Effector memory CD4-positive, alpha-beta T cell (primary cell): ENCODE measurements around the gene DNALI1.
"Not testable (repeated sequence)": the region's sequence is repeated elsewhere in the genome, so short reads cannot be mapped to it uniquely, and the experiment has no call there.

Experiments used
- DNase-seq, 3 donors: peaks; one replicate each; pipeline ENCODE4 v3.0.0-alpha.2; 2020
- H3K27ac ChIP-seq: 2 replicates; pipeline ENCODE4 v1.7.0; 2013; ENCODE audit warnings: mild to moderate bottlenecking, low read length, moderate library complexity; ENCODE audit not compliant: insufficient read depth, poor library complexity, severe bottlenecking
- H3K27me3 ChIP-seq: replicated peaks from 2 replicates; pipeline ENCODE4 v1.7.0; 2013; ENCODE audit warnings: mild to moderate bottlenecking, low read length; ENCODE audit not compliant: insufficient read depth, control insufficient read depth, poor library complexity, severe bottlenecking
- H3K36me3 ChIP-seq: 2 replicates; pipeline ENCODE4 v1.7.0; 2013; ENCODE audit warnings: mild to moderate bottlenecking, low read length, moderate library complexity; ENCODE audit not compliant: control insufficient read depth, insufficient read depth
- H3K4me1 ChIP-seq: 2 replicates; pipeline ENCODE4 v1.7.0; 2013; ENCODE audit warnings: low read length, mild to moderate bottlenecking; ENCODE audit not compliant: control insufficient read depth, insufficient read depth, poor library complexity, severe bottlenecking
- H3K4me3 ChIP-seq: 2 replicates; pipeline ENCODE4 v1.7.0; 2013; ENCODE audit warnings: low read length, low read depth, mild to moderate bottlenecking; ENCODE audit not compliant: insufficient read depth, poor library complexity, severe bottlenecking
- H3K9me3 ChIP-seq: 2 replicates; pipeline ENCODE4 v1.7.0; 2013; ENCODE audit warnings: mild to moderate bottlenecking, low read length, moderate library complexity; ENCODE audit not compliant: control insufficient read depth
- total RNA-seq, 3 donors: gene quantifications; one replicate each; lab custom pipeline; 2026; lab: John Stamatoyannopoulos, UW

The DNALI1 gene
- 0 to 0.39 (median 0.26) reads per million in 3 donors for total RNA-seq

- Histone ChIP-seq H3K9me3 (no peaks in the 10 kb centered on the region), H3K4me3 (no peak within 1 kb of the TSS), H3K27ac (no peak within 1 kb of the TSS), H3K4me1 (peaks cover 12% of the 10 kb centered on the region), H3K27me3 (no peaks in the 10 kb centered on the region), H3K36me3 (no peaks in the 10 kb centered on the region)
- no peak for DNase-seq
Observed at GRCh38 chr1:37556712-37557196, at the start of gene DNALI1. TSS of gene DNALI1 (plus strand) at chr1:37556940. CDS start at chr1:37556995, 55 bp downstream.

- no peak for DNase-seq
- H3K4me3 ChIP-seq, result no peak overlapping the region
- H3K4me1 ChIP-seq, result peaks cover 6% of the 10 kb centered on the region
- no peaks in the 10 kb centered on the region for H3K9me3 ChIP-seq
- H3K27me3 ChIP-seq, result no peaks in the 10 kb centered on the region
- peaks cover 42% of the 10 kb centered on the region for H3K36me3 ChIP-seq
- no peak overlapping the region for H3K27ac ChIP-seq
Observed at GRCh38 chr1:37509181-37509580, 47.6 kb upstream of the DNALI1 start.

DNA sequence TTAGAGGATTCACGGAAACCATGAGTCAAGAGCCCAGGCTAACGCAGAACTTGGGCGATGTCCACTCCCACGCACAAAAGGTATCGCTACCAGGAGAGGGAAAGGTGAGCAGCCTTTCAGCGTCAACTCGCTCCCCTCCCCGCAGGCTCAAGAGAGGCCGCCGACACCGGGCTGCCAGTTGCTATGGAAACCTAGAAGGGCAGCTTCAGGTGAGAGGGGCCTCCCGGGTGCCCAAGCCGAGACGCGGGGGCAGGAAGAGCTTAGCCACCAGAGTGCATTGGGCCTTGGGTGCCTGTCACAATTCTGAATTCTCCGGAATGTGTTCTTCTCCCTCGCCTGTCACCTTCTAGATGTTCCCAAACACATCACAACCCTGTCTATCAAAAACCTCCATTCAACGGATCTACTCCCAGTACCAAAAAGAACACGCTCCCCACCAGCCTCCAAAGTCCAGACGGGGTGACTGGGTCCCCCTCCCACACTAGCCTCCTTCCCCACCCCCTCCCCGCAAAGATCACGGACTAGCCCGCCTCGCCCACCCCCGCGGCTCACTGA is 42.9 kb upstream of the DNALI1 start:
- peak; percentile 22 to 39 (median 25) for DNase-seq
- H3K27ac ChIP-seq, result peak overlapping the region; percentile 83
- peaks cover 15% of the 10 kb centered on the region for H3K36me3 ChIP-seq
- H3K9me3 ChIP-seq, result no peaks in the 10 kb centered on the region
- peaks cover 10% of the 10 kb centered on the region for H3K4me1 ChIP-seq
- peak overlapping the region; percentile 71 for H3K4me3 ChIP-seq
- no peaks in the 10 kb centered on the region for H3K27me3 ChIP-seq

DNA sequence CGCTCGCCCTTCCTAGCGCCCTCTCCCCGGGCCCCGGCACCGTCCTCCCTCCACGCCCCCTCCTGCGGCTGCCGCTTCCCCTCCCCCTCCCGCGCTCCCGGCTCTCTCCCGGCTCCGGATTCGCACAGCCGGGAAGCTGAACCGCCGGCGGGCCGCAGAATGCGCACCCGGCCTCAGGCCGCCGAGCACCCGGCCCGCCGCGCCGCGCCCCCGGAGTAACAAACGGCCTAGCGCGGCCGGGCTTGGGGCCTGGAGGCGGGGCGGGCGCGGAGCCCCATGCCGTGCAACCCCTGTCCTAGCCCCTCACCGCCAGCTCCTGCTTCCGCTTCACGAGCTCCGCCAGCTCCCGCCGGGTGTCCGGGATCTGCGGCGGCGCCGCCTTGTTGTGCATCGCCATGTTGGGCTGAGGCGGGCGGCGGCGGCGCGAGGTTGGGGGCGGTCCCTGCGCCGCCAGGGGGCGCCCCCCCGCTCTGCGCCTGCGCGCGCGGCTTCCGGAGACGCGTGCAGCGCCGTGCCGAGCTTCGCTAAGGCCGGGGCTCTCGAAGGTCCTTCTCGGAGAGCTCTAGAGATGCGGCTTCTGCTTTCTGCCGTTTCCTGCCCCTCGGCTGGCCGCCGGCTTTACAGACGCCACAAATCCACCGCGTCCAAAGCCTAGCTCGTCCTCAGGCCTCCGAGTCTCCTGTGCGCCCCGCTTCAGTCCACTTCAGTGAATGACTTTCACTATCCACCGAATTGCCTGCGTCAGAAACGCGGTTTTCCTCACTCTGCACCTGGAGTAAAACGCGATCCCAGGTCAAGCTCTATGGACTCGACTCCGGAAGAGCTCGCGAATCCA is 42.2 kb upstream of the DNALI1 start, which contains the start of gene MEAF6:
Gene MEAF6 (minus strand): TSS at position 417 of the 835 bp plus-strand sequence. CDS start 20 bp downstream, at position 397.
- Histone ChIP-seq H3K9me3 (no peaks in the 10 kb centered on the region), H3K27ac (peak within 1 kb of the TSS; percentile 83), H3K36me3 (peaks cover 10% of the 10 kb centered on the region), H3K4me3 (peak within 1 kb of the TSS; percentile 71), H3K4me1 (peaks cover 10% of the 10 kb centered on the region), H3K27me3 (no peaks in the 10 kb centered on the region)
- DNase-seq, result peak; percentile 71 to 79 (median 73)

DNA sequence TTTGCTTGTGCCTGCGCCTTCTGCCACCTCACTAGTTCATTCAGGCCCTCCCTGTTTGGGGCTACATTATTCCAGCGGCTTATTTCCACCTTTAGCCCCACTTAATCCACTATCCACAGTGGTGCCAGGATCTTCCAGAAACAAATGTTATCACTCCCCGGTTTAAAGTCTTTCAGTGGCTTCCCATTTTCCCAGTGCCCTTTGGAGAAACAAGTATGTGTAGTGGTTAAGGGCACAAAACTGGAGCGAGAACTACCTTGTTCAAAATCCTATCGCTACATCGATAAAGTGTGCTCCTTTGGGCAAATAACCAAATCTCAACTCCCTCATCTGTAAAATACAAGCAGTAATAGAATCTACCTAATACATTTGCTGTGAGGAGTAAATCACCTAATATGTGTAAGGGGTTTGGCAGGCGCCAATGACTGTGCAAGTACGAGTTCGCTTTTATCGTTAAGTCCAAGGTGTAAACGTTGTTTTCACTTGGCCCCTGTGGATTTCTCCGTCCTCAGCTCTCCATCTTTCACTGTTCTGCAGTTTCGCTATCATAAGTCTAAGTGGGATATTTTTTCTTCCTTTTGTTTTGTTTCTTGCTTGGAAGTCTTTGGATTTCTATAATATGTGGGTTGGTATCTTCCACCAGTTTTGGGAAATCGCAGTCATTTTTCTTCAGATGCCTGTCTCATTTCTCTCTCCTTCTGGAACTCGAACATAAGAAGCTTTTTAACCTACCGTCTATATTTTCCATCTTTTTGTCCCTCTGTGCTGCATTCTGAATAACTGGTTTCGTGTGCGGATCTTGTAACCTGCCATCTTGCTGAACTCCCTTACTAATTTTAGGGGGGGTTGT is 41.3 kb upstream of the DNALI1 start:
- Histone ChIP-seq H3K27ac (peak overlapping the region; percentile 83), H3K36me3 (peaks cover 10% of the 10 kb centered on the region), H3K27me3 (no peaks in the 10 kb centered on the region), H3K4me1 (peaks cover 10% of the 10 kb centered on the region), H3K4me3 (peak overlapping the region; percentile 71), H3K9me3 (no peaks in the 10 kb centered on the region)
- no peak for DNase-seq

DNA sequence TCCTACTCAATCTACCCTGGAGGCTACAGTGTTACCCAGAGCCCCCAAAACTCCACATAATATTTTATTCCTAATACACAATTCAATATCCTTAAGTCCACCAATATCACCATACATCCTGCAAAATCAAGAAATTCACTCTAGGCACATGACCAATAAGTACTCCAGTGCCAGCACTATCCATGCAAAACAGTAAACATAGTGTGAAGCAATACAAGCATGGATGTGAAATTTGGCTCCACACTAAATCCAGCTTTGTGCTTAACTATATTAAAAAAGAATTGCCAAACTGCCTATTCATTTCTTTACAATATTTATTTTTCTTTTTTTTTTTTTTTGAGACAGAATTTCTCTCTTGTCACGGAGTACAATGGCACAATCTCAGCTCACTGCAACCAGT is 39.2 kb upstream of the DNALI1 start:
- Histone ChIP-seq H3K27me3 (no peaks in the 10 kb centered on the region), H3K36me3 (peaks cover 1% of the 10 kb centered on the region), H3K27ac (no peak overlapping the region), H3K9me3 (no peaks in the 10 kb centered on the region), H3K4me3 (no peak overlapping the region), H3K4me1 (peaks cover 10% of the 10 kb centered on the region)
- DNase-seq, result no peak

DNA sequence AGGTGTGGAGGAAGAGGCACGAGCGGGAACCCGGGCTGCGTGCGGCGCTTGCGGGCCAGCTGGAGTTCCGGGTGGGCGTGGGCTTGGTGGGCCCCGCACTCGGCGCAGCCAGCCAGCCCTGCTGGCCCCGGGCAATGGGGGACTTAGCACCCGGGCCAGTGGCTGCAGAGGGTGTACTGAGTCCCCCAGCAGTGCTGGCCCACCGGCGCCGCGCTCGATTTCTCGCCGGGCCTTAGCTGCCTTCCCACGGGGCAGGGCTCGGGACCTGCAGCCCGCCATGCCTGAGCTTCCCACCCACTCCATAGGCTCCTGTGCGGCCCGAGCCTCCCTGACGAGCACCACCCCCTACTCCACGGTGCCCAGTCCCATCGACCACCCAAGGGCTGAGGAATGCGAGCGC is 38.5 kb upstream of the DNALI1 start:
- not testable (repeated sequence) for H3K4me3 ChIP-seq, H3K27ac ChIP-seq

DNA sequence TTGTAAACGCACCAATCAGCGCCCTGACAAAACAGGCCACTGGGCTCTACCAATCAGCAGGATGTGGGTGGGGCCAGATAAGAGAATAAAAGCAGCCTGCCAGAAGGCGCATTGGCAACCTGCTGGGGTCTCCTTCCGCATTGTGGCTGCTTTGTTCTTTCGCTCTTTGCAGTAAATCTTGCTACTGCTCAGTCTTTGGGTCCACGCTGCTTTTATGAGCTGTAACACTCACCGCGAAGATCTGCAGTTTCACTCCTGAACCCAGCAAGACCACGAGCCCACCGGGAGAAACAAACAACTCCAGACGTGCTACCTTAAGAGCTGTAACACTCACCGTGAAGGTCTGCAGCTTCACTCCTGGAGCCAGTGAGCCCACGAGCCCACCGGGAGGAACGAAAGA is 37.8 kb upstream of the DNALI1 start:
- peak in 2 of 3 donors; percentile 5 to 30 for DNase-seq
- H3K27me3 ChIP-seq, H3K4me1 ChIP-seq, H3K9me3 ChIP-seq, H3K36me3 ChIP-seq, H3K27ac ChIP-seq: not testable (repeated sequence)
- H3K4me3 ChIP-seq, result peak overlapping the region; percentile 35

More for the DNA sequence above, 38.5 kb upstream of the DNALI1 start:
- H3K9me3 ChIP-seq, H3K4me1 ChIP-seq, H3K27me3 ChIP-seq, DNase-seq, H3K36me3 ChIP-seq: not testable (repeated sequence)

GRCh38 chr1:37519613-37520012 is 37.1 kb upstream of the DNALI1 start:
- Histone ChIP-seq H3K27ac (no peak overlapping the region), H3K4me1 (peaks cover 4% of the 10 kb centered on the region), H3K4me3 (peak overlapping the region; percentile 35), H3K36me3 (no peaks in the 10 kb centered on the region), H3K9me3 (no peaks in the 10 kb centered on the region), H3K27me3 (no peaks in the 10 kb centered on the region)
- DNase-seq, result no peak
